IPS-NIHi7 (cell line): ENCODE results near the gene SLAMF8.
A peak's percentile ranks its signal among the peaks of the same experiment; 100 is the strongest.

Experiments
- DNase-seq: peaks from one replicate; pipeline ENCODE4 v3.0.0; 2012; ENCODE audit warnings: mixed read lengths; ENCODE audit errors: extremely low spot score

Gene SLAMF8

DNA sequence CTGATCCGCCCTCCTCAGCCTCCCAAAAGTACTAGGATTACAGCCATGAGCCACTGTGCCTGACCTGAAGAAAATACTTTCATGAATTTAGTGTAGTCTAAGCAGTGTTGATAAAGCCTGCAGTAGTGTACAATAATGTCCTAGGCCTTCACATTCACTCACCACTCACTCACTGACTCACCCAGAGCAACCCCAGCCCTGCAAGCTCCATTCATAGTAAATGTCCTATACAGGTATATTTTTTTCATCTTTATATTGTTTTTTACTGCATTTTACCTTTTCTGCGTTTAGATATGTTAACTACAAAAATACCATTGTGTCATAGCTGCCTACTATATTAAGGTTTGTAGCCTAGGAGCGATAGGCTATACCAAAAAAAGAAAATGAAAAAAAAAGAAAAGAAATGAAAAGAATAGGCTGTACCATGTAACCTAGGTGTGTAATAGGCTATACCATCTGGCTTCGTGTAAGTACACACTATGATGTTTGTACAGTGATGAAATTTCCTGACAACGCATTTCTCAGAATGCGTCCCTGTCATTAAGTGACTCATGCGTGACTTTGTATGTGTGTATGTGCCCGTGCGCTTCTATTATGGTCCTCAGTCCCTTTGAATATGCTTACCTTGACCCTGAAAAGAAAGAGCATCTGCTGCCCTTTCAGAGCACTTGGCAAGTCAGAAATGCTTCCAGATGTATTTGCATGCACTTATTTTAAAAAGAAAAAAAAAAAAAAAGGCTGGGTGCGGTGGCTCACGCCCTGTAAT is 9.2 kb upstream of the SLAMF8 start:
- DNase-seq = no peak

DNA sequence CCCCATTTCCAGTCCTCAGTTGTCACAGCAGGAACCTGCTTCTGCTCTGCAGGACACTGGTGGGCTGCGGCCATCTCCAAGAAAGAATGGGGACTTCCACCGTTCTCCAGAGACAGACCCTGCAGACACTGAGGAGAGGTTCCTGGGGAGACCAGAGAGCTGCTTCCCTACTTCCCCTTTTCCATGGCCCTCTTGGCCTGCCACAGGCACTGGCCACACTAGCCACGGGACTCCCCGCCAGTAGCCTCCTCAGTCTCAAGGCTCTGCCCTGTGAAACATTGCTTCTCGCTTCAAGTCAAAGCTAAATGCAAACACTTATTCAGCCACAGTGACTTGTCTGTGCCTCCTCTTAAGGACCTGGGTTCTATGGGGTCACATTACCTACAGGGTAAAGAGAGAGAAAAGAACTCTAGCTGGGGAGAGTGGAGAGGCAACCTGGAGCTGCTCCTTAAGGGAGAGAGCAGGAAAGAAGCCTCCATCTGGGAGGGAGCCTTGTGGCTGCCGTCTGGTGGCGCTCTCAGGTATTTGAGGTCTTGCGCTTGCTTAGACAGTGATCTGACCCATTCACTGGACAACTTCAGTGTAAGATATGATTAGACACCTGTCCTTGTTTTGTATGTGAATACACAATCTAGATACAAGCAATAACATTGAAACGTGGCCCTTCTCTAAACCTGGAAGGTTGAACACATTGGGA is 5.4 kb upstream of the SLAMF8 start:
- peak; percentile 44 for DNase-seq

DNA sequence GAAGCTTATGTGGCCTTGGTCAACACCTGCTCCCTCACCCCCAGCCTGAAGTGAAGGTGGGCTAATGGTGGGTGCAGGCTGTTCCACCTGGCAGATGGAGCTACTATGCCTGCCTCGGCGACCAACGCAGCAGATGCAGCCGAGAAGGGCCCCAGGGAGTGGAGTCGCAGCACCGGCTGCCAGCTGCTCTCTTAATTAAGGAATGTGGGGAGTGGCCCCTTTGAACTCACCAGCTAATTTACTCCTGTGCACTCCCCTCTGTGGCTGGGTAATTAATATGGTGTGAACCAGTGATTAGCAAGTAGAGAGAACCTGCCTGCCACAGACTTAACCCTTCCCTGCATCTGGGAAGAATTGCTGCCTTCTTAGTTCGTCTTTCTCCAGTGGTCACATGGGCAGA is 3.3 kb upstream of the SLAMF8 start:
- peak; percentile 36 for DNase-seq

DNA sequence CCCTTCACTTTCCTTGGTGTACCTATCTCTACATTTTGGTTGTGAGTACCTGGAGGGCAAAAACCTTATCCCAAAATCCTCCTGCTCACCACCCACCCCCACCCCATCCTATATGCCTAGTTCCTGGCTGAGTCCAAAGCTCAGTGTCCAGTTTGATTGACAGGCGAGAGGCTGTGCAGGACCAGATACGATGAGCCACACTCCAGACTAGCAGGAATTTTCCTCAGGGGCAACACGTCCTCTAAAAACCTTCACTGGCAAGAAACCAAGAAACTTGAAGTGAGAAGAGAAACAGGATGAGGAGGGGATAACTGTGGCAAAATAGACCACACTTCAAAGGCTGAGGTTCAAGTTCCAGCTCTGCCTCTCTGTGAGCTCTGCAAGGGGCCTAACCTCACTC is 1.1 kb upstream of the SLAMF8 start:
- DNase-seq = no peak

DNA sequence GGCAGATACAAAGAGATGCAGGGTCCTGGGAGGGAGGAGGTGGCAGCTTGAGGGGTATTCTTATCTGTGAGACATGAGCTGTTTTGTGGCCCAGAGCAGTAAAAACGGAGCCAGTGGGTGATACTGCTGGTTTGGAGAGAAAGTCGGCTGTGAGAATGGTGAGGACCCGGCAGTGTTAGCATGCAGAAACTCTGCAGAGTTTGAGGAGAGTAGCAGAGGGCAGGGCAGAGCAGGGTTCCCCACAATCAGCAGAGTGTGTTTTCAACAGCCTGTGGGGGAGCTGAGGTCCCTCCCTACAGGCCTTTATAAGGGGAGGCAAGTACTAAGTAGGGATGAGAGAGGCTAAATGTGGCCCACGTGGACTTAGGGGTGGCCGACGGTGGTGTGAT is 423 bp downstream of the SLAMF8 start:
- no peak for DNase-seq

DNA sequence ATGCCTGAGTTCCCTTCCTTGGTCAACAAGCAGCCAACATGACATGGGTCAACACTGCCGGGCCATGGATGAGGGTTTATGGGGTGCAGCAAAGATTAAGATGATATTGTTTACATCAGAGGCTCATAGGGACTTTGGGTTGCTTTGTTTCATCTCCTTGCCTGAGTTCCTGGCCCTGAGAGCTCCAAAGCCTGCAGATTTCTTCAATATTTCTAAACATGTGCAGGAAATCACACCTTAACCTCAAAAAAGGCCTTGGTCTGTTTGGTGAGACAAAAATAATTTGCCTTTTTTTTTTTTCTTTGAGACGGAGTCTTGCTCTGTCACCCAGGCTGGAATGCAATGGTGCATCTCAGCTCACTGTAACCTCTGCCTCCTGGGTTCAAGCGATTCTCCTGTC is 876 bp downstream of the SLAMF8 start:
- DNase-seq = no peak

DNA sequence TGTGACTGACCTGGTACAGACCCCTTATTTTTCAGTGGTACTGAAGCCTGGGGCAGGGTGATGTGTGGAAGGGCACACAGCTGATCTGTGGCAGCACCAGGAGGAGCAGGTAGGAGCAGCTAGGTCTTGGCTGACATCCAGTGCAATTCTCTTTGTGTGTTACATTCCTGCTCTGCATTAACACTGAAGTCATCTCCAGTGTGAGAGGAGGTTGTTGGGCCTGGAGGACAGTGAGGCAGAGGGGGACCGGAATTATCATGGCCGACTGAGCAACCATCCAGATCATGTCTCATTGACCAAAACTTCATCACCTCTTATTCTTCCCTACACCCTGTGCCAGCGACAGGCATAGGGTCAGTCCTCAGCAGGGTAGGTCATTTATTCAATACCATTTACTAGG is 1.5 kb downstream of the SLAMF8 start:
- no peak for DNase-seq

DNA sequence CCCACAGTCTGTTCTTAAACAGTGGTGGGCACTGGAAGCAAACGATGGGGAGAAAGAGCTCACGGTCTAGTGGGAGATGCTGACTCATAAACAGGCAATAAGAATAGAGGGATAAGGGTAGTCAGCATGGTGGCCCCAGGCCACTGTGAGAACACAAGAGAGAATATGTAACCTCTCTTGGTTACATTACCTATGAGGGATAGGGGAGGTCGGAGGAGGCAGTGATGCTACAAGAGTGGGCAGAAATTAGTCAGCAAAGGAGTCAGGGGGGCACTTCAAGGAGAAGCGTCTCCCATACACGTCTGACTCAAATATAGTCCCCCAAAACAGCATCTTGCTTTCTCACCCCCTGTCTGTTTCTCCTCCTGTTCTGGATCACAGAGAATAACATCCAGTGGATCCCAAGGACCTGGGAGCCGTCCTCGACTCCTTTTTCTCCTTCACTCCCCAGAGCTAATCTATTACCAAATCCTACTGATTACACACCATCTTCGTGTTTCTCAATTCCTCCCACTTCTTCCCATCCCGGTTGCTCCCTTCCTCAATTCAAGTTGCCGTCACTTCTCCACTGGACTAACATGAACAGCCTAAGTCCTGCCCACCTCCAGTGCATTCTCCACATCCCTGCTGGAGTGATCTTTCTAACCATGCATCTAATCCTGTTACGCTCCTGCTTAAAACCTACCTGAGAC is 2.1 kb downstream of the SLAMF8 start:
- no peak for DNase-seq

DNA sequence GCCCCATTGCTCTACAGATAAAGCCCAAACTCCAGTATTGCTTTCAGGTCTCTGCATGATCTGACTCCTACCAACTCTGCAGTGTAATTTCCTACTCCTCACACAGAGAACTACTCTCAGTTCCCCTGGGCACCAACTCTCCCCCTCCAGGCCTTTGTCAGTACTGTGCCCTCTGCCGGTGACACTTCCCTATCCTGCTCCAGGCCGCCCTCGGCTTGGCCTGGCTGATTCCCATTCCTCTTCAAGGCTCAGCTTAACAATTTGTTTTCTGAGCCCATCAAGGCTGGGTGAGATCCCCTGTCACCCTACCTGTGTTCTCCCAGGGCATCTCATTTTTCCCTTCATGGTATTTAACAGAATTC is 2.6 kb downstream of the SLAMF8 start:
- peak; percentile 82 for DNase-seq

DNA sequence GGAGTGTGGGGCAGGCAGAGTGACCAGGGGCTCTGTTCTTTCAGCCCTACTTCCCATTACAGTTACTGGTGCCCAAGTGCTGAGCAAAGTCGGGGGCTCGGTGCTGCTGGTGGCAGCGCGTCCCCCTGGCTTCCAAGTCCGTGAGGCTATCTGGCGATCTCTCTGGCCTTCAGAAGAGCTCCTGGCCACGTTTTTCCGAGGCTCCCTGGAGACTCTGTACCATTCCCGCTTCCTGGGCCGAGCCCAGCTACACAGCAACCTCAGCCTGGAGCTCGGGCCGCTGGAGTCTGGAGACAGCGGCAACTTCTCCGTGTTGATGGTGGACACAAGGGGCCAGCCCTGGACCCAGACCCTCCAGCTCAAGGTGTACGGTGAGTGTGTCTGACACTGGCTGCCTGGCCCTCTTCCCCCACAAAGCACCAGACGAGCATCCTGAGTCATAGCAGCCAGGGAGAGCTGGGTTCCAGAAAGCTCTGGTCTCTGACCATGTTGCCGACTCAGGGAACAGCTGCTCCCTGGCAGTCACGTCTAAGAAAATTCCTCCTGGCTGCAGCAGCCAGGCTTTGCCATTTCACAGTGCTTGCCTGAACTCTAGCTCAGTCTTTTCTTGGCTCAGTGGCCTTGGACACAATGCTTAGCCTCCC is 3.3 kb downstream of the SLAMF8 start:
- no peak for DNase-seq

DNA sequence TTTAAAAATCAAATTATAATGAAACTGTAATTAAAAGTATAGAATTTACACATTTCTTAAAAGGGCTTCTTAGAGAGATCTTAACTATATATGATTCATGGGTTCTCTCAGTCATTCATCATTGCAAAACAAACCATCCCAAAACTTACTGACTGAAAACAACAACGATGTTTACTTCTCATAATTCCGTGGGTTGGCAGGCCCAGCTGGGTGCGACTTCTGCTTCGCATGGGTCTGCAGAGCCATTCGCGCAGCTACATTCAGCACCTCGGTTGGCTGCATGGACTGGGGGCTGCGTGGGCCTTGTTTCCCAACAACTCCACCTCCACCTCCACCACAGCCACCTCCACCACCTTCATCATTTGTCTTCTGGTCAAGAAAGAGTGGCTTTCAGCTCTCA is 4.0 kb downstream of the SLAMF8 start:
- DNase-seq = no peak

DNA sequence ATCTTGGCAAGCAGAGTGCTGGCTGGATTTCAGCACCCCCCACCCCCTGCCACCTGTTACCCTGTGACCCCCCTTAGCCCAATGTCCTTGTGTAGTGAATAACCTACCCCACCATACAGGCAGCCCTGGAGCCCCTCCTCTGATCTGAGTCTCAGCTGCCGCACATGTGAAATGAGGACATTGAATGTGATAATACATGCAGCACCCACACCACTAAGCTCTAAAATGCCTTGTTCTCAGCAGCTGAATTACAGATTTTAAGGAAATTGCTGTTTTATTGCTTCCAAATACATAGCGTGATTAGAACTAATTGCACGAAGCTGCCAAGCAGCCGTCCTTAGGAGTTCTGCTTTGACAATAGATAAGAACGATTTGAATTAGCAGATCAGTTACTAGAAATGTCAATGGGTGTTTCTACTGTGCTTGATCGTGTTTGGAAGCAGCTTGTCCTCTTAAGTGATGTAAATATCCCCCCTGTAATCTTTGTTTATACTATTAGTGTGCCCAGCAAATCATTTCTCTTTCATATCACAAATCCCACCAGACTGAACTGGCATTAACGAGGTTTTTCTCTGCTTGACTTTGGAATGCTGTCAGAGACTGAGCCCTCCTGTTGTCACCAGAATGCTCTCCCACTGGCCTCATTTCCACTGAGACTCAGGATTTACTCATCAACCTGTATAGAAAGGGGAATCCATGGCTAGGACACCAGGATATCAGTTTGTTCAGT is 4.9 kb downstream of the SLAMF8 start:
- DNase-seq = peak; percentile 29

DNA sequence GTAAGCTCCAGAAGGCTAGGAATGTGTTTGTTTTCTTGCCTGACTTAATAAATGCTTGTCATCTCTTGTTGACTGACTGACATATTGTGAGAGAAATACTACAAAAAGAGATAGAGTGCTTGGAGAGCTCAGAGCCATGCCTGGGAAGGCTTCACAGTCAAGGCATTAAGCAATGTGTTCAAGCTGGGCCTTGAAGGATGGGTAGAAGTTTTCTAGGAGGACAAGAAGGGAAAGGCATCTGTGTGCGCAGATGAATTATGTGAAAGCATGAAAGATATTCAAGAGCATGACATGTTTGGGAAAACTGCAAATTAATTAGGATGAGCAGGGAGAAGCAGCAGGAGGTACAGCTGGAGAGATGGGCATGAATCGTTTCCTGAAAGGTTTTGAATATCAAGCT is 5.6 kb downstream of the SLAMF8 start:
- DNase-seq = no peak

DNA sequence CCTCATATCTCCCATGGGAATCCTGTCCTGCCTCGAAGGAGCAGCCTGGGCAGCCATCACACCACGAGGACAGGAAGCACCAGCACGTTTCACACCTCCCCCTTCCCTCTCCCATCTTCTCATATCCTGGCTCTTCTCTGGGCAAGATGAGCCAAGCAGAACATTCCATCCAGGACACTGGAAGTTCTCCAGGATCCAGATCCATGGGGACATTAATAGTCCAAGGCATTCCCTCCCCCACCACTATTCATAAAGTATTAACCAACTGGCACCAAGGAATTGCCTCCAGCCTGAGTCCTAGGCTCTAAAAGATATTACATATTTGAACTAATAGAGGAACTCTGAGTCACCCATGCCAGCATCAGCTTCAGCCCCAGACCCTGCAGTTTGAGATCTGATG is 8.7 kb downstream of the SLAMF8 start:
- no peak for DNase-seq

DNA sequence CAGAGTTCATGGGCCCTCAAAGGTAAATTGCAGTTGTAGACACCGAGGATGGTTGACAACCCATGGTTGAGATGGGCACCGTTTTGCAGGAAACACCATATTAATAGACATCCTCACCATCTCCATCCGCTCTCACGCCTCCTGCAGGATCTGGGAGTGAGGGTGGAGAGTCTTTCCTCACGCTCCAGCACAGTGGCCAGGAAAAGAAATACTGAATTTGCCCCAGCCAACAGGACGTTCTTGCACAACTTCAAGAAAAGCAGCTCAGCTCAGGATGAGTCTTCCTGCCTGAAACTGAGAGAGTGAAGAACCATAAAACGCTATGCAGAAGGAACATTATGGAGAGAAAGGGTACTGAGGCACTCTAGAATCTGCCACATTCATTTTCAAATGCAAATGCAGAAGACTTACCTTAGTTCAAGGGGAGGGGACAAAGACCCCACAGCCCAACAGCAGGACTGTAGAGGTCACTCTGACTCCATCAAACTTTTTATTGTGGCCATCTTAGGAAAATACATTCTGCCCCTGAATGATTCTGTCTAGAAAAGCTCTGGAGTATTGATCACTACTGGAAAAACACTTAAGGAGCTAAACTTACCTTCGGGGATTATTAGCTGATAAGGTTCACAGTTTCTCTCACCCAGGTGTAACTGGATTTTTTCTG is 9.3 kb downstream of the SLAMF8 start:
- peak; percentile 26 for DNase-seq

DNA sequence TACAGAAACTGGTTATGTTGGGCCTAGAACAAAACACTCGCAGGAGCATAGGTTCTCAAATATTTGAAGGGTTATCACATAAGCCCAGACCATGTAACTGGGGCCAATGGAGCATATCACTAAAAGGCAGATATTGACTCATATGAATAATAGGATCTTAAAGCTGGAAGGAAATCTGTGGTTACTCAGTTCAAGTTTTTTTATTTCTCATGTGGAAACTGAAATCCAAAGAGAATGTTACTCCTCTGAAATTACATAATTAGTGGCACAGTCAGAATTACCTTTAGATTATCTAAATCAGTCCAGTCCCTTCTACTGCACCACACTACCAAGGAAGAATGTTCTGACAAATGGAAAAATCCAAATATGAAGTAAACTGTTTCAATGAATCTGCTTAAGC is 12.0 kb downstream of the SLAMF8 start:
- no peak for DNase-seq

DNA sequence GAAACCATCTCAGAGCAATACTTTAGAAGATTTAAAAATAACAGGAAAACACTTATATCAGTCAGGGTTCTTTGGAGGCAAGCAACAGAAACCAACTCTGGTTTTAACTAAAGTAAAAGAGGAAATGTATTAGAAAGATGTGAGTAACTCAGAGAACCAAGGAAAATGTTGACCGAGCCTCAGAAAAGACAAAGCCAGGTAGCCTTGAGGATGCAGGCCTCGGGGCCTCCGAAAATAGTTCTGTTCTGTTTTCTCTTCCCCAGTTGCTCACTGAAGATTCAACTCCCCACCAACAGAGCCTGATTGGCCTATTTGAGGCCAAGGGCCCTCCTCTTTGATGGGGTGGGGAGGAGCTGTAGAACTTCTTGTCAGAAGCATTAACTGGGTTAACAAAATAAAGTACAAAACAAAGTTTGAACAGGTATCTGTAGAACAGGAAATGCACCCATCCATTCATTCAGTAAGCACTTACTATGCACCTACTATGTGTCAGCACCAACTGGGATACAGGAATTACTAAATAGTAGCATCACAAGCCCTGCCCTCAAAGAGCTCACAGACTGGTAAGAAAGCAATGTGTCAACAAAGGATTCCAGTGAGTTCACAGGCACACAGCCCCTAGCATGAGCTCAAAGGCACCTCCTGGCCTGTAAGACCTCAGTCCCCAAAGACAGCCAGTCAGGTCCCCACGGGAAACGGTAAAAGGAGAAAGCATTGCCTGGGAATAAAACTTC is 12.6 kb downstream of the SLAMF8 start:
- no peak for DNase-seq

DNA sequence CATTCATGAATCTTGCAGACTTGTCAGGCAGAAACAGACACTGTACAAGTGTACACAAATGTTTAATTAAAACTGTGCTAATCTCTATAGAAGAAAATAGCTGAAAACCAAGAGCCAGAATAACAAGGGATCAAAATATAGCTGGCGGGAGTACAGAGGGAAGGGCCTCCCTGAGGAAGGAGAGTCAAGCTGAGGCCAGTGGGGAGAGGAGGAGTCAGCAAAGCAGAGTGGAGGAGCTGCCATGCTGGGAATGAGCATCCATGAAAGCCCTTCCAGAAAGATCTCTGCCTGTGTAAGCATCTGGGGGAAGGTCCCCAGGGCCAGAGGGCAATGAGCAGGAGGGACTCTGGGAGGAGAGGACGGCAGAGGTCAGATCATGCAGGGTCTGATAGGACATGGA is 15.1 kb downstream of the SLAMF8 start:
- DNase-seq = no peak

DNA sequence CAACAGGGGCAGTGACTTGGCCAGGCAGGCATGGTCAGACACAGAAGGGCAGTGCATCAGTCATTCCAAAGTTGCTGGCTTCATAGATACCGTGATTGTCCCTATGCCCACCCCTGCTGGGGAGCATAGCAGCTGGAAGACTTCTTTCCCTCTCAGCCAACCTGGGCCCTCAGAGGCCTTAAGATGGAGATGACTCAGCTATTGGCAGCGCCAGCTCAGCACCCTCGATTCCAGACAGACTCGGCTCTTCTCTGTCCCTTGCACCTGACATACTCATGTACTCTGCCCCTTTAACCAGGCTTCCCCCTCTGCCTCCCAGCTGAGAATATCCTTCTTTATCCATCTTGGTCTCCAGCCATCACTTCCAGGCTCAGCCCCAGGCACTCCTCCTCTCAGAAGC is 16.8 kb downstream of the SLAMF8 start:
- no peak for DNase-seq

DNA sequence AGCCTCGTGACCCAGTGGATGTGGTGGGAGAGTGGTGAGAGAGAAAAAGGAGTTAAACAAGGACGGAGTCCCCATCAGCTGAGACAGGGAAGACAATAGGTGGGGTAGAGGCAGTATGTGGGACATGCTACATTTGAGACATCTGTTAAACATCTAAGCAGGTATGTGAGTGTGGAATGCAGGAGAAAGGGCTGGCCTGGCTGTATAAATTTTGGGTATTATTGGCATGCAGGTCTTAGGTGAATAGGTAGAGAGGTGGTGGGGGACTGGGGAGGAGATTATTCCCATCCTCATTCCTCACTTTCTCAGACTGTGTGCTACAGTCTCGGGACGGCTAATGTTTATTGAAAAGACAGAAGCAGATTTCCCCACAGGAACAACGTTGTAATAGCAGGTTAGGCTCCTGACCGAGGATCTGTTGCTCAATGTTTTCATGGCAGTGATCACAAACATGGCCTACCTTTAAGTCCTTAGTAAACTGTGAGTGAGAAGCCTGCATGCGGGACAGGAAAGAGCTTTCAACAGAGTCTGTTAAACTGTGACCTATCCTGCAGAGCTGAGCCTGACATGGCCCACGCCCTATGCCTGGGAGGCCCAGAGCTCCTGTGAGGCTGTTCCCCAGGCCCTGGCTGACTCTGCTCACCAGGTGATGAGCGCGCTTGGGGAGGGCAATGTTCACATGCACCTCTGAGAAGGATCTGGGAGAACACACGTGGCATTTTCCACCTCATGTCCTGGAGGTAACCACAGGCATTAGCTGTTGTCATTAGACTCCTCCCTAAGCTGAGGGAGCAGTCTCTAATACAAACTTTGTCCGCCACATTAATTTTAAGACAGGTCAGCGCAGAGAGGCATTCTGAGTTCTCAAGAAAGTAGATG is 19.3 kb downstream of the SLAMF8 start:
- DNase-seq = no peak
